Nephron (organoid): ENCODE results near the gene RFX6.

Source experiments
- H3K27ac Mint-ChIP-seq, 3 experiments: 2 replicates each; pipeline ENCODE4 v1.8.0; 2020; ENCODE audit warnings: mixed read lengths in 3 of 3, mild to moderate bottlenecking in 2 of 3, moderate library complexity in 1 of 3
- H3K27me3 Mint-ChIP-seq: 2 replicates; pipeline ENCODE4 v1.8.0; 2021; ENCODE audit warnings: low read depth, mild to moderate bottlenecking, moderate library complexity, mixed read lengths
- H3K36me3 Mint-ChIP-seq: 2 replicates; pipeline ENCODE4 v1.8.0; 2020; ENCODE audit warnings: low read depth, mixed read lengths
- H3K4me1 Mint-ChIP-seq: 2 replicates; pipeline ENCODE4 v1.8.0; 2020; ENCODE audit warnings: mixed read lengths
- H3K4me3 Mint-ChIP-seq, 3 experiments: 2 replicates each; pipeline ENCODE4 v1.8.0; 2020; ENCODE audit warnings: mild to moderate bottlenecking in 3 of 3, mixed read lengths in 3 of 3, moderate library complexity in 2 of 3
- H3K9me3 Mint-ChIP-seq: 2 replicates; pipeline ENCODE4 v1.8.0; 2020; ENCODE audit warnings: mixed read lengths
- TF ChIP-seq, protein P1 (sequence below), 3 experiments: fragments of 200-600 bp; sonication (generic); IDR thresholded peaks; one replicate each; pipeline ENCODE4 v1.5.0; 2021; ENCODE audit warnings: antibody characterized with exemption in 3 of 3; ENCODE audit not compliant: unreplicated experiment in 3 of 3

The RFX6 gene

GRCh38 chr6:116932496-116932895, 55.5 kb downstream of the RFX6 start:
- Mint-ChIP-seq H3K4me3 (no peak overlapping the region), H3K9me3 (no peaks in the 10 kb centered on the region), H3K36me3 (no peaks in the 10 kb centered on the region), H3K27me3 (no peaks in the 10 kb centered on the region), H3K27ac (no peak overlapping the region), H3K4me1 (no peaks in the 10 kb centered on the region)
- TF ChIP-seq, protein P1, sequence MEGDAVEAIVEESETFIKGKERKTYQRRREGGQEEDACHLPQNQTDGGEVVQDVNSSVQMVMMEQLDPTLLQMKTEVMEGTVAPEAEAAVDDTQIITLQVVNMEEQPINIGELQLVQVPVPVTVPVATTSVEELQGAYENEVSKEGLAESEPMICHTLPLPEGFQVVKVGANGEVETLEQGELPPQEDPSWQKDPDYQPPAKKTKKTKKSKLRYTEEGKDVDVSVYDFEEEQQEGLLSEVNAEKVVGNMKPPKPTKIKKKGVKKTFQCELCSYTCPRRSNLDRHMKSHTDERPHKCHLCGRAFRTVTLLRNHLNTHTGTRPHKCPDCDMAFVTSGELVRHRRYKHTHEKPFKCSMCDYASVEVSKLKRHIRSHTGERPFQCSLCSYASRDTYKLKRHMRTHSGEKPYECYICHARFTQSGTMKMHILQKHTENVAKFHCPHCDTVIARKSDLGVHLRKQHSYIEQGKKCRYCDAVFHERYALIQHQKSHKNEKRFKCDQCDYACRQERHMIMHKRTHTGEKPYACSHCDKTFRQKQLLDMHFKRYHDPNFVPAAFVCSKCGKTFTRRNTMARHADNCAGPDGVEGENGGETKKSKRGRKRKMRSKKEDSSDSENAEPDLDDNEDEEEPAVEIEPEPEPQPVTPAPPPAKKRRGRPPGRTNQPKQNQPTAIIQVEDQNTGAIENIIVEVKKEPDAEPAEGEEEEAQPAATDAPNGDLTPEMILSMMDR (IDR thresholded peaks at IDR 0.05; ENCODE audit: unreplicated experiment in 3 of 3): no peak

- Mint-ChIP-seq H3K9me3 (no peaks in the 10 kb centered on the region), H3K4me3 (no peak overlapping the region), H3K36me3 (no peaks in the 10 kb centered on the region), H3K4me1 (no peaks in the 10 kb centered on the region), H3K27me3 (no peaks in the 10 kb centered on the region), H3K27ac (no peak overlapping the region)
- TF ChIP-seq, protein P1 (IDR thresholded peaks at IDR 0.05; ENCODE audit: unreplicated experiment in 3 of 3): no peak
Measured at GRCh38 chr6:116933485-116933884, 56.4 kb downstream of the RFX6 start.

- no peaks in the 10 kb centered on the region for H3K4me1 Mint-ChIP-seq
- no peaks in the 10 kb centered on the region for H3K36me3 Mint-ChIP-seq
- no peaks in the 10 kb centered on the region for H3K27me3 Mint-ChIP-seq
- H3K9me3 Mint-ChIP-seq: no peaks in the 10 kb centered on the region
- H3K27ac Mint-ChIP-seq: no peak overlapping the region
- H3K4me3 Mint-ChIP-seq: no peak overlapping the region
- TF ChIP-seq, protein P1 (IDR thresholded peaks at IDR 0.05; ENCODE audit: unreplicated experiment in 3 of 3): no peak
Measured at GRCh38 chr6:116938305-116938704, 61.3 kb downstream of the RFX6 start.

- H3K27me3 Mint-ChIP-seq: peaks cover 11% of the 10 kb centered on the region
- no peak overlapping the region for H3K4me3 Mint-ChIP-seq
- H3K9me3 Mint-ChIP-seq: no peaks in the 10 kb centered on the region
- TF ChIP-seq, protein P1 (IDR thresholded peaks at IDR 0.05; ENCODE audit: unreplicated experiment in 3 of 3): no peak
- H3K27ac Mint-ChIP-seq: no peak overlapping the region
- no peaks in the 10 kb centered on the region for H3K4me1 Mint-ChIP-seq
- H3K36me3 Mint-ChIP-seq: no peaks in the 10 kb centered on the region
Measured at GRCh38 chr6:116941727-116942126, 64.7 kb downstream of the RFX6 start.

DNA sequence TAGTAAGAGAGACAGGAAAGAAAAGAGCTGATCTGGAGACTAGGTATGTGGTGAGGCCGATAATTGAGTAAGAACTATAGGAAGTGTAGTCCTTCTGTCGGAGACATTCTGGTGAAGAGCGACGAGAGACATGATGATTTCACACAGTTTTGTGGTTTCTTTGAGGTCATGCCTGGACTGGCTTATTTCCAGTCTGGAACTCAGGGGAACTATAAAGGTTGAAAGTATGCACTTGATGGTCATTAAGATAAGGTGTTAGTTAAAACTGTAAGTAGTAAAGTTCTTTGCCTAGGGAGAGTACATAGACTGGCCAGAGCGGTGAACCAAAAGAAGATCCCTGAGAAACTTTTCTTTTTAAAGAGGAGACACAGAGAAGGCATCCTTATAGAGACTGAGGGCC, 68.8 kb downstream of the RFX6 start:
- H3K36me3 Mint-ChIP-seq: no peaks in the 10 kb centered on the region
- H3K4me3 Mint-ChIP-seq: no peak overlapping the region
- no peaks in the 10 kb centered on the region for H3K9me3 Mint-ChIP-seq
- H3K27me3 Mint-ChIP-seq: peaks cover 12% of the 10 kb centered on the region
- TF ChIP-seq, protein P1 (IDR thresholded peaks at IDR 0.05; ENCODE audit: unreplicated experiment in 3 of 3): no peak
- no peaks in the 10 kb centered on the region for H3K4me1 Mint-ChIP-seq
- H3K27ac Mint-ChIP-seq: peak overlapping the region in 1 of 3 experiments; percentile 18

DNA sequence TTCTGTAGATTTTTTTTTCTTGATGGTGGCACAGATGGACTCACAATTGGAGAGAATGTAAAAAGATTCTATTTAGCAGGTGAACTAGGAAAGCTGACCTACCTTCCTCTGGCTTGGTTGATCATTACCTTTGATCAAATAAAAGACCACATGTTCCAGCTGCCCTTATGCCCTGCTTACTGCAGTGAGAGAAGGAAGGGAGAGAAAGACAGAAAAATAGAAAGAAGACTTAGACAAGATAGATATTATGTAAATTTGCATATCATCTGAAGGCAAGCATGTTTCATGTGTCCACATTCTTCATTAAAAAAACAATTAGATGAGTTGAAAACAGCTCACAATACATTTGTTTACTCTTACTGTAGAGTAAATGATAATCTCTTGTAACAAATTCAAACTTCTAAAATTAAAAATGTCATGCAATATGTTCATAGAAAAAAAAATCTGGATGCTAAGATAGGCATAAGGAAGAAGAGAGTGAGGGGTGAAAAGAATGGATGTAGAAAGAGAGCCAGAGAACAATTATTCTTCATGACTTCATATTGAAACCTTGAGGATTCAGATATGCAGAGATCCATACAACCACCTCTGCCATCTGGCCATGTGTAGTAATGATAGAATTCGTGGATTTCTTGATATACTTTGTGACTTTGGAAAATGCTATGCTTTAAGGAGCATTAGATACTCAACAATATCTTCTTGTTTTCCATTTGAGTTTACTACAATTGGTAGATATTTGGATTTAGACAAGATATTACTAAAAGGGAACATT, 71.7 kb downstream of the RFX6 start:
- H3K27me3 Mint-ChIP-seq: peaks cover 14% of the 10 kb centered on the region
- no peaks in the 10 kb centered on the region for H3K4me1 Mint-ChIP-seq
- no peaks in the 10 kb centered on the region for H3K36me3 Mint-ChIP-seq
- no peaks in the 10 kb centered on the region for H3K9me3 Mint-ChIP-seq
- TF ChIP-seq, protein P1 (IDR thresholded peaks at IDR 0.05; ENCODE audit: unreplicated experiment in 3 of 3): no peak
- H3K27ac Mint-ChIP-seq: peak overlapping the region in 1 of 3 experiments; percentile 59
- H3K4me3 Mint-ChIP-seq: no peak overlapping the region
